Endothelial cell of umbilical vein (primary cell): Measurements from ENCODE around the gene OVOL2.

Experiments
- CTCF ChIP-seq, 2 donors: IDR thresholded peaks; 1 replicate in 1 of 2; 2 replicates in 1 of 2; pipeline ENCODE4 v1.5.1; 2011; ENCODE audit warnings: low read length in 2 of 2, mild to moderate bottlenecking in 2 of 2, moderate library complexity in 2 of 2, control low read depth in 1 of 2, inconsistent platforms in 1 of 2, low read depth in 1 of 2; ENCODE audit not compliant: insufficient read depth in 1 of 2; ENCODE audit errors: extremely low read depth in 1 of 2
- MAX ChIP-seq: IDR thresholded peaks from 2 replicates; pipeline ENCODE4 v1.6.1; 2011; ENCODE audit not compliant: insufficient read depth, insufficient read length
- POLR2A ChIP-seq: IDR thresholded peaks from 2 replicates; pipeline ENCODE4 v1.6.1; 2012; ENCODE audit warnings: low read depth, mild to moderate bottlenecking, control low read depth, low read length

GRCh38 chr20:17976305-17976704 is 81.4 kb downstream of the OVOL2 start:
- TF ChIP-seq CTCF (IDR thresholded peaks at IDR 0.05; ENCODE audit: extremely low read depth in 1 of 2, insufficient read depth in 1 of 2, low read depth in 1 of 2, low read length in 2 of 2) (no peak), POLR2A (no peak), MAX (no peak)
